NOMO-1 treated with dmso at 0.1 percent for 144 hours (cell line): ENCODE data around the gene RIOK3.

Experiments
- DNase-seq: peaks from one replicate; lab custom pipeline; 2025; ENCODE audit not compliant: unreplicated experiment; lab: John Stamatoyannopoulos, UW

RIOK3 gene

GRCh38 chr18:23528580-23529472, 75.7 kb downstream of the RIOK3 start:
- DNase-seq: no peak

GRCh38 chr18:23529604-23530003, 76.5 kb downstream of the RIOK3 start:
- DNase-seq: no peak

GRCh38 chr18:23530195-23530594, 77.1 kb downstream of the RIOK3 start:
- peak; percentile 39 for DNase-seq

GRCh38 chr18:23531912-23532311, 78.8 kb downstream of the RIOK3 start:
- DNase-seq: no peak
